TTC549 (cell line): ENCODE data around the gene MAPT.
A peak's percentile ranks its signal among the peaks of the same experiment; 100 is the strongest.

ENCODE experiments used
- FAIRE-seq: peaks from 2 replicates; lab custom pipeline; 2012; peaks lifted over from hg19 to GRCh38; lab: Jason Lieb, UNC

Gene MAPT

GRCh38 chr17:46059486-46059885 lies 165.1 kb downstream of the MAPT start:
- FAIRE-seq = no peak

- no peak for FAIRE-seq
Observed at GRCh38 chr17:46060461-46060860, 166.1 kb downstream of the MAPT start.

GRCh38 chr17:46061435-46061834 lies 167.1 kb downstream of the MAPT start:
- peak; percentile 25 for FAIRE-seq

DNA sequence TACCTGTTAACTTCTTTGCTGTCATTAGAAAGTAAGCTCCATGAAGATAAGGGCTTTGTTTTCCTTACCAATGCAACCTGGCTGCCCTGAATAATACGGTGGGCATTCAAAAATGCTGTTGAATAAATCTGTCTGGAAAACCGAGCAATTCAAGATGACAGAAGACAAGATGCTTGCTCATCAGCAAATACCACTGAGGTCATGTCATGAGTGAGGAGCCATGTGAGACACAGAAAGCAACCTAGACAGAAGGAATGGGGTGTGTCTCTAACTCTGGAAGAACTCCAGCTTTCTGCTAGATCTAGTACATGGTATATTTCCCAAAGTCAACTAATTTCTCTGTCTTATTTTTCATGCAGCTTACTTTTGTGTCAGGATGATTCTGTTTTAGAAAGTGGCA lies 168.9 kb downstream of the MAPT start:
- FAIRE-seq = no peak

GRCh38 chr17:46064460-46064859 lies 170.1 kb downstream of the MAPT start:
- no peak for FAIRE-seq

GRCh38 chr17:46071796-46072195 lies 177.4 kb downstream of the MAPT start:
- no peak for FAIRE-seq

DNA sequence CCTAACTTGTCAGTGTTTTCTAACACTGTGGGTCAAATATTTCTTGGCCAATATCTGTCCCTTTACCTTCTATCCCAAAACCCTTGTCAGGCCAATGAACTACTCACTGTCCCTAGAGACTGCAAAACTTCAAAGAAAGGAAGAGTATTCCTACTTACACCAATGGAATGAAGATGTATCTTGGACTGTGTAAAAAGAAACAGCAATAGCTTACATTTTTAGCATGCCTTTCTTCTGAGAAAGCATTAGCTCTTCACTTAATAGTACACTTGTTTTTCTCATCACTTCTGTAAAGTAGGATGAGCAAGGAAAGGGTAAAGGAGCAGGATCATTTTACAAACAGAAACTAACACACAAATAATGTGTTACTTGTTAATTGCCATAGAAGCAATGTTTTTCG lies 178.6 kb downstream of the MAPT start:
- FAIRE-seq = no peak

DNA sequence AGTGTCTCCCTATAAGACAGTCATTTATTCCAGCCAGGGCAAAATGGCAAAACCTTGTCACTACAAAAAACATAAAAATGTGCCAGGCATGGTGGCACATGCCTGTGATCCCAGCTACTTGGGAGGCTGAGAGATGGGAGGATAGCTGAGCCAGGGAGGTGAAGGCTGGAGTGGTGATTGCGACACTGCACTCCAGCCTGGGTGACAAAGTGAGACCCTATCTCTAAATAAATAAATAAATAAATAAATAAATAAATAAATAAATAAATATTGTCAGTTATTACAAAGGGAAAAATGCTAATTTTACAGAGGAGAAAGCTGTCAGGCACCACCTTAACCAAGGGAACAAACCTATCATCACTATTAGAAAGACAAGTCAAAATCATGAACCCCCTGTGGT lies 180.2 kb downstream of the MAPT start:
- FAIRE-seq = no peak
